CD4-positive, alpha-beta T cell treated with Interleukin-12 subunit alpha and Interleukin-12 subunit beta, for 1 hour (primary cell): ENCODE results near the gene ANXA3.
"Not testable (repeated sequence)": the region's sequence is repeated elsewhere in the genome, so short reads cannot be mapped to it uniquely, and the experiment has no call there.

Experiments
- DNase-seq: peaks from one replicate; pipeline ENCODE4 v3.0.0-alpha.2; 2020

ANXA3 gene

GRCh38 chr4:78581618-78582017, 30.0 kb downstream of the ANXA3 start:
- DNase-seq, result no peak

- DNase-seq, result no peak
Observed at GRCh38 chr4:78584863-78585547, 33.4 kb downstream of the ANXA3 start.

- DNase-seq, result no peak
Observed at GRCh38 chr4:78585633-78586032, 34.1 kb downstream of the ANXA3 start.

- no peak for DNase-seq
Observed at GRCh38 chr4:78588894-78589545, 37.5 kb downstream of the ANXA3 start.

GRCh38 chr4:78591404-78591803, 39.8 kb downstream of the ANXA3 start:
- DNase-seq, result no peak

- DNase-seq, result no peak
Observed at GRCh38 chr4:78592088-78592783, 40.7 kb downstream of the ANXA3 start.

GRCh38 chr4:78596111-78596742, 44.7 kb downstream of the ANXA3 start:
- DNase-seq, result no peak

- DNase-seq, result not testable (repeated sequence)
Observed at GRCh38 chr4:78598431-78598830, 46.9 kb downstream of the ANXA3 start.

GRCh38 chr4:78599147-78599546, 47.6 kb downstream of the ANXA3 start:
- no peak for DNase-seq

- no peak for DNase-seq
Observed at GRCh38 chr4:78599931-78600375, 48.4 kb downstream of the ANXA3 start.

GRCh38 chr4:78601013-78601412, 49.4 kb downstream of the ANXA3 start:
- no peak for DNase-seq

GRCh38 chr4:78602334-78602733, 50.8 kb downstream of the ANXA3 start:
- no peak for DNase-seq

- DNase-seq, result no peak
Observed at GRCh38 chr4:78603384-78603783, 51.8 kb downstream of the ANXA3 start.

GRCh38 chr4:78604988-78605387, 53.4 kb downstream of the ANXA3 start:
- no peak for DNase-seq

GRCh38 chr4:78606035-78606434, 54.5 kb downstream of the ANXA3 start:
- no peak for DNase-seq

- DNase-seq, result no peak
Observed at GRCh38 chr4:78606530-78607095, 55.0 kb downstream of the ANXA3 start.

GRCh38 chr4:78608684-78609083, 57.1 kb downstream of the ANXA3 start:
- DNase-seq, result no peak

GRCh38 chr4:78609580-78609979, 58.0 kb downstream of the ANXA3 start:
- DNase-seq, result no peak

- DNase-seq, result no peak
Observed at GRCh38 chr4:78610546-78611214, 59.1 kb downstream of the ANXA3 start.

- DNase-seq, result no peak
Observed at GRCh38 chr4:78611215-78611558, 59.6 kb downstream of the ANXA3 start.

GRCh38 chr4:78612398-78613178, 61.0 kb downstream of the ANXA3 start:
- peak; percentile 22 for DNase-seq
